HG03097 (cell line): ENCODE measurements around the gene AQP12B.

Experiments used
- ATAC-seq: cut with Tn5 transposase; IDR thresholded peaks from one replicate; pipeline ENCODE4 v1.9.1; 2021; ENCODE audit not compliant: unreplicated experiment, low FRiP score

AQP12B gene

DNA sequence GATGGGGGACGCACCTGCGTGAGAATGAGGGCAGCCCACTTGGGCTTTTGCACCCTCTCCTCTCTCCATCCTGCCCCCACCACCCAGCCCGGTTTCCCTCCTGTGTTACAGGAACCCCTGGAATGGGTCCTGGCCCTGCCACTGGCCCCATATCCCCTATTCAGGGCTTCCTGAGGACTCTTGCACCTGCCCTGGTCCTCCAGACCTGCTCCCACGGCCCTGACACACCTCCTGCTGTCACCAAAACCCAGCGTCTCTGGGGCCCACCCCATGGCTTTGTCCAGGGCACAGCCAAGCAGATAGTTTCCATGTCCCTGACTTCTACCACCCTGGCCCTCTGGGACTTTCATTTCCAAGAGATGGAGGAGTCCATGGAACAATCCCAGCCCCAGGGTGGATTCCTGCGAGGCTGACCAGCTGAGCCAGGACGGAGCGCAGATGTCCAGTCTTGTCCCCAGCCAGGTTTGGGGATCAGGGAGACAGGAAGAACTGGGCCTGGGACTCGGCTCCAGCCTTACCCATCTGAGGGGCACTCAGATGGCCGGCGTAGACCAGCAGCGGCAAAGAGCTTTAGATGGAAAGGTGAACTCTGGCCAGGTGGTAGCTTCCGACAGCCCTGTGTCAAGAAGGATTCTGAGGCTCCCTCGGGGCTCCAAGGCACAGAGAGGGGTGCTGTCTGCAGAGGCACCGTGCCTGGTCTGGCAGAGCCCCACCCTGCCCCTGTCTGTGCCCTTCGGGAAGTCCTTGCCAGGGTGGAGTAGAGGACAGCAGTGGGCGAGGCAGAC, 45.4 kb downstream of the AQP12B start:
- no peak for ATAC-seq

DNA sequence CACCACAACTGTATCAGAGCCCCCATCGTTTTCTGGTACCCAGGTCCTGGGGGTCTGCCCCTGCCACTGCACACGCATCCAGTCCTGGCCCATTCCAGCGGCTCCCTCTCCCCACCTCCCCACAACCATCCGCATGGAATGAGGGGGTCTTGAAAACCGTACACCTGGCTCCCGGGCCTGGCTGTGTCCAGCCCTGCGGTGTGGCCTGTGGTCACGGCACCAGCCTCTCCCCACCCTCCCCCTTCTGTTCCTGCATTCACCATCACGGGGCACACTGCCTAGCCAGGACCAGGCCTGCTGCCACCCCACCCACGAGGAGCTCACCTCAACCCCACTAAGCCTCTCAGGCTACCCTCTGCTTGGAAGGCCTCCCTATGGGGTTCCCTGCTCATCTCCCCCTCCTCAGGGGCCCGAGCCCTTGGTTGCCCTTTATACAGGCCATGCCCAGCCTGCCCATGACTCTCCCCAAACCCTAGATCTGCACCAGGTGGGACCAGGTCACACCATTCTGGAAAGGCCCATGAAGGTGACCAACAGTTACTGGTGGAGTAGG, 46.0 kb downstream of the AQP12B start:
- no peak for ATAC-seq

DNA sequence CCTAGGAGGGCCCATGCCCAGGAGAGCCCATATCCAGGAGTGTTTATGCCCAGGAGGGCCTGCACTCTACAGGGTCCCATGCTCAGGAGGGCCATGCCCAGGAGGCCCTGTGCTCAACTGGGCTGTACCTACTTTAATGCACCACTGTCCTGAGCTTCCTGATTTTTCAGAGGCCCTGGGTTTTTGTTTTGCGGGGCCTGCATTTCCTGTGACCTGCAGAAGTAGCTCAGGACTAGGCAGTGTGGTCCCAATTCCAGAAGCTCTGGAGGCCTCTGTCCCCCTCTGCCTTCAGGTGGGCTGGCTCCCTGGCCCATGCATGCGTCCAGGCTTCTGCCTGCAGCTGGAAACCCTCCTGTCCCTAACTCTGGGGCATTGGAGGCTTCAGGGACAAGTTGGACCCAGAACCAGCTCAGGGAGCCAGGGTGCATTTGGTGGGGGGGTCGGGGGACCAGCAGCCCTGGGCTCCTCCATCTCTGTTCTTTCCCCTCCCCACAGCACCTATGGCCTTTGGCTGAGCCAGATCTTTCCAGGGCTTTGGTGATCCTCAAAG, 46.6 kb downstream of the AQP12B start:
- no peak for ATAC-seq

DNA sequence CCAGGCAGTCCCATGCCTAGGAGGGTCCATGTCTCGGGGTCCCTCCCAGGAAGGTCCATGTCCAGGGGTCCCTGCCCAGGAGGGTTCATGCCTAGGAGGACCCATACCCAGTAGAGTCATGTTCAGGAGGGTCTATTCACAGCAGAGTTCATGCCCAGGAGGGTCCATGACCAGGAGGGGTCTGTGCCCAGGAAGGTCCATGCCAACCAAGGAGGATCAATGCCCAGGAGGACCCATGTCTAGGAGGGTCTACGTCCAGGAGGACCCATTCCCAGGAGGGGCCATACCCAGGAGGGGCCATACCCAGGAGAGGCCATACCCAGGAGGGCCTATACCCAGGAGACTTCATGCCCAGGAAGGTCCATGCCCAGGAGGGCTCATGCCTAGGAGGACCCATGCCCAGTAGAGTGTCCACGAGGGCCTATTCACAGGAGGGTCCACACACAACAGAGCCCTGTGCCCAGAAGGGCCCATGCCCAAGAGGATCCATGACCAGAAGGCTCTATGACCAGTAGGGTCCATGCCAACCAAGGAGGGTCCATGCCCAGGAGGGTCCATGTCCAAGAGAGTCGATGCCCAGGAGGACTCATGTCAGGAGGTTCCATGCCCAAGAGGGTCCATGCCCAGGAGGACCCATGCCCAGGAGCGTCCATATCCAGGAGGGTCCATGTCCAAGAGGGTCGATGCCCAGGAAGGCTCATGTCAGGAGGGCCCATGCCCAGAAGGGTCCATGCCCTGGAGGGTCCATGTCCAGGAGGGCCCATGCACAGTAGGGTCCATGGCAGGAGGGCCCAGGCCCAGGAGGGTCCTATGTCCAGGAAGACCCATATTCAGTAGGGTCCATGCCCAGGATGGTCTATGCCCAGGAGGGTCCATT, 47.3 kb downstream of the AQP12B start:
- ATAC-seq = no peak

DNA sequence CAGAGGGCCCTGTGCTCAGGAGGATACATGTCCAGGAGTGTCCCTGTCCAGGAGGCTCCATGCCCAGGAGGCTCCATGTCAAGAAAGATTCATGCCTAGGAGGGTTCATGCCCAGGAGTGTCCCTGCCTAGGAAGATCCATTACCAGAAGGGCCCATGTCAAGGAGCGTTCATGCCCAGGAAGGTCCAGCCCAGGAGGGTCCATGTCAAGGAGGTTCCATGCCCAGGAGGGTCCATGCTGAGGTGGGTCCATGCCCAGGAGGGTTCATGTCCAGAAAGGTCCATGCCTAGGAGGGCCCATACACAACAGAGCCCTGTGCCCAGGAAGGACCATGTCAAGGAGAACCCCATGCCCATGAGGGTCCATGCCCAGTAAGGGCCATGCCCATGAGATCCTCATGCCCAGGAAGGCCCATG, 50.4 kb downstream of the AQP12B start:
- no peak for ATAC-seq

DNA sequence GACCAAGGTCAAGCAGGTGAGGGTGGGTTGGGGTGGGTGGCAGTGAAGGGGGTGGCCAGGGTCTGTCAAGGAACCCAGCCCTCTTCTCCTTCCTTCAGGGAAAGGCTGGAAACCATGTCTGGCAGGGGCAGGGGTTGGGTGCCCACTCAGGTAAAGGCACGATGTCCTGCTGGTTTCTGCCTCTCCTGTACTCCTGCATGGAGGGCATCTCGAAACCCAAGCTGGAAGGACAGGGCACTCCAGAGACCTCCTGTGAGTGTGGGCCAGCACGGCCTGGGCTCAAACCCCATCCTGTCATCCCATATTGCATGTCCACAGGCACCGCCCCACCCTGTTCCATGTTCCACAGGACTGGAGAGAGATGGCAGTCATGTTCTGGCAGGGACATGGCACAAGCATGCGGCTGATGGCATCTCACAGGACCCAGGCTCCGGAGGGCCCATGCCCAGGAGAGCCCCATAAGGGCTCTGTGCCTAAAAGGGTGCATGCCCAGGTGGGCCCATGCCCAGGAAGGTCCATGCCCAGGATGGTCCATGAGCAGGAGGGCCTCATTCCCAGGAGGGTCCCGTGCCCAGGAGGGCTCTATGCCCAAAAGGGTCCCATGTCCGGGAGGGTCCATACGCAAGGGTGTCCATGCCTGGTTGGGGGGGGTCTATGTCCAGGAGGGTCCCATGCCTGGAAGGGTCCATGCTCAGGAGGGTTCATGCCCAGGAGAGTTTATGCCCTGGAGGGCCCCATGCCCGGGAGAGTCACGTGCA, 51.0 kb downstream of the AQP12B start:
- no peak for ATAC-seq

DNA sequence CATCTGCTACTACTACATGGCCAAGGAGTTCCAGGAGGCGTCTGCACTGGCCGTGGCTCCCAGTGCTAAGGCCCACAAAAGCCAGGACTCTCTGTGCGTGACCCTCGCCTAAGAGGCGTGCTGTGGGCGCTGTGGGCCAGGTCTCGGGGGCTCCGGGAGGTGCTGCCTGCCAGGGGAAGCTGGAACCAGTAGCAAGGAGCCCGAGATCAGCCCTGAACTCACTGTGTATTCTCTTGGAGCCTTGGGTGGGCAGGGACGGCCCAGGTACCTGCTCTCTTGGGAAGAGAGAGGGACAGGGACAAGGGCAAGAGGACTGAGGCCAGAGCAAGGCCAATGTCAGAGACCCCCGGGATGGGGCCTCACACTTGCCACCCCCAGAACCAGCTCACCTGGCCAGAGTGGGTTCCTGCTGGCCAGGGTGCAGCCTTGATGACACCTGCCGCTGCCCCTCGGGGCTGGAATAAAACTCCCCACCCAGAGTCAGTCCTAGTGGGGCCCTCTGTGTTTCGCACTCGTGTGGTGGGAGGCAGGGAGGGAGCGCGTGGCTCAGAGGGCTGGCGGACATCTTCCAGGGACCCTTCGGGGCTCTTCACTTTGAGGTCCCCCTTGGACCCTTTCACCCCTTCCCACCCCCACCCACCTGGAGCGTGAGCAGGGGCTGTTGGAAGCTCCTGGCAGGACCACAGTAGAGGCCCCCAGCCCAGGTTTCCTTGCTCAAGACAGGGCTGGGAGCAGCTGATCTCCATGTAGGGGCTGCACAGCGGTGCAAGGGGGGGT, 51.7 kb downstream of the AQP12B start:
- no peak for ATAC-seq

DNA sequence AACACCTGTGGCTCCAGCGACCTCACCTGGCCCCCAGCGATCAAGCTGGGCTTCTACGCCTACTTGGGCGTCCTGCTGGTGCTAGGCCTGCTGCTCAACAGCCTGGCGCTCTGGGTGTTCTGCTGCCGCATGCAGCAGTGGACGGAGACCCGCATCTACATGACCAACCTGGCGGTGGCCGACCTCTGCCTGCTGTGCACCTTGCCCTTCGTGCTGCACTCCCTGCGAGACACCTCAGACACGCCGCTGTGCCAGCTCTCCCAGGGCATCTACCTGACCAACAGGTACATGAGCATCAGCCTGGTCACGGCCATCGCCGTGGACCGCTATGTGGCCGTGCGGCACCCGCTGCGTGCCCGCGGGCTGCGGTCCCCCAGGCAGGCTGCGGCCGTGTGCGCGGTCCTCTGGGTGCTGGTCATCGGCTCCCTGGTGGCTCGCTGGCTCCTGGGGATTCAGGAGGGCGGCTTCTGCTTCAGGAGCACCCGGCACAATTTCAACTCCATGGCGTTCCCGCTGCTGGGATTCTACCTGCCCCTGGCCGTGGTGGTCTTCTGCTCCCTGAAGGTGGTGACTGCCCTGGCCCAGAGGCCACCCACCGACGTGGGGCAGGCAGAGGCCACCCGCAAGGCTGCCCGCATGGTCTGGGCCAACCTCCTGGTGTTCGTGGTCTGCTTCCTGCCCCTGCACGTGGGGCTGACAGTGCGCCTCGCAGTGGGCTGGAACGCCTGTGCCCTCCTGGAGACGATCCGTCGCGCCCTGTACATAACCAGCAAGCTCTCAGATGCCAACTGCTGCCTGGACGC, 52.5 kb downstream of the AQP12B start:
- no peak for ATAC-seq

DNA sequence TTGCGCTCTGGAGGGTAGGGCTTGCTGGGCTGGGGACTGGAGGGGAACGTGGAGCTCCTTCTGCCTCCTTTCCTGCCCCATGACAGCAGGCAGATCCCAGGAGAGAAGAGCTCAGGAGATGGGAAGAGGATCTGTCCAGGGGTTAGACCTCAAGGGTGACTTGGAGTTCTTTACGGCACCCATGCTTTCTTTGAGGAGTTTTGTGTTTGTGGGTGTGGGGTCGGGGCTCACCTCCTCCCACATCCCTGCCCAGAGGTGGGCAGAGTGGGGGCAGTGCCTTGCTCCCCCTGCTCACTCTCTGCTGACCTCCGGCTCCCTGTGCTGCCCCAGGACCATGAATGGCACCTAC, 53.1 kb downstream of the AQP12B start:
- no peak for ATAC-seq

DNA sequence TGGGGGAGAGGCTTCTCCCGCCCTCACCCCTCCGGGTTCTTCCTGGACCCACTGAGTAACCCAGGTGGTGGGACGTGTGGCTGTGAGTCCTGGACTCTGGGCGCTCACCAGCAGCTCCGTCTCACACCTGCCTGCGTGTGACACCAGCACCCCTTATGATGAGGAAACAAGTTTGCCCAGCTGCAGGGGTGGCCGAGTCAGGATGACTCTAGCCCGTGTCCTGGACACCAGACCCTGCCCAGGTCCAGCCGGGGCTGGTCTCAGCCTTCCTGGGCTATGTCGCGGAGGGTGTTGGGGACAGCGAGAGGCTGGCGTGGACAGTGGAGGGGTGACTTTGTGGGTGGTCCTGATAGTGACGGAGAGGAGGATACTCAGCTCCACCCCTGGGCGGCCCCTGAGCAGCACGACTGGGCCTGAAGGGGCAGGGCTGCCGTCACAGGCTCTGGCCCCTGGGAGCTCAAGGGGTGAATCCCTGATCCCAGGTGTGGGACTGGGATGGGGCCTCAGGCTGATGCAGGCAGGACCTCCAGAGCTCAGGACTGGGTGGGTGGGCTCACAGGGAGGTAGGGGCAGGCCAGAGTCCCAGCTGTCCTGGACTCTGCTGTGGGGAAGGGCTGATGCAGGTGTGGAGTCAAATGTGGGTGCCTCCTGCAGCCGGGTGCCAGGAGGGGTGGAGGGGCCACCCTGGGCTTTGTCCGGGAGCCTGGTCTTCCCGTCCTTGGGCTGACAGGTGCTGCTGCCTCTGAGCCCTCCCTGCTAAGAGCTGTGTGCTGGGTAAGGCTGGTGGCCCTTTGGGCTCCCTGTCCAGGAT, 53.7 kb downstream of the AQP12B start:
- no peak for ATAC-seq

DNA sequence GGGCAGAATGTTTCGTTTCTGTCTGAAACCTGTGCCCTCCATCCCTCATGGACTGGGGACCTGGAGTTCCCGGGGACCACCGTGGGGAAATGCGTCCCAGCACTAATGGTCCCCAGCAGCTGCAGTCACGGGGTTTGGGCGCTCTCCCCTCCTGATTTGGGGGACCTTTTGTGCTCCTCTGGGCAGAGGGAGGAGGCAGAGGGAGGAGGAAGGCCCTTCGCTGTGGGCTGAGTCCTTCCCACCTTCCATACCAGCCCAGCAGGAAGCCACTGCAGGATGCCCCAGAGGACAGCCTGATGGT, 54.2 kb downstream of the AQP12B start:
- no peak for ATAC-seq

DNA sequence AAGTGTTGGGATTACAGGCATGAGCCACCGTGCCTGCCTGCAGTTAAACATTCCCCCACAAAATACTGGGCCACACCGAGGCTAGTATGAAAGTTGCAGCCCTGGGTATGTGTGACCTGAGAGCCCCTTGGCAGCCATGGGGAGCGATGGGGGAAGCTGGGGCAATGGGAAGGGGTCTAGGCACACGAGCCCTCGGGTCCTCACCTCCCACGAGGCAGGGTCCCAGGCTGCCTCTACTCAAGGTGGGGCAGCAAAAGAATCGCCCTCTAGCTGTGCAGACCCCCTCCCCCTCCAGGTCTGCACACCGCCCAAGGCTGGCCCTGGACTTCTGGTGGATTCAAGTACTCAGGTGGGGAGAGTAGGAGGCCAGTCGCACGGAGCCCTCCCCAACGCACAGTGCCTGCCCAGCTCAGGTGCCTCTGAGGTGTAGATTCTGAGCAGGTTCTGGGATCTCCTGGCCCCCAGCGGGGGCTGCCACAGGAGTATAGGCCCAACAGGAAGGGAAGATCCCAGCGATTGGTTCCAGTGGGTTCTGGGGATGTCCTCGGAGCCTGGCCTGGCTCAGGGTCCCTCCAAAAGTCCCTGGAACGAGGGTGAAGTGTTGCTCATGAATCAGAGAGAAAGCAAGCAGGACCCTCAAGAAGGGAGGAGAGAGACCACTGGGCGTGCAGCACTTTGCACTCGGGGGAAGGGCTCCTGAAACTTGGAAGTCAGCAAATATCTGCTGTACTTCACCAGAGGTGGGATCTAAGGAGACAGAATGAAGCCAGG, 54.8 kb downstream of the AQP12B start:
- ATAC-seq = no peak

DNA sequence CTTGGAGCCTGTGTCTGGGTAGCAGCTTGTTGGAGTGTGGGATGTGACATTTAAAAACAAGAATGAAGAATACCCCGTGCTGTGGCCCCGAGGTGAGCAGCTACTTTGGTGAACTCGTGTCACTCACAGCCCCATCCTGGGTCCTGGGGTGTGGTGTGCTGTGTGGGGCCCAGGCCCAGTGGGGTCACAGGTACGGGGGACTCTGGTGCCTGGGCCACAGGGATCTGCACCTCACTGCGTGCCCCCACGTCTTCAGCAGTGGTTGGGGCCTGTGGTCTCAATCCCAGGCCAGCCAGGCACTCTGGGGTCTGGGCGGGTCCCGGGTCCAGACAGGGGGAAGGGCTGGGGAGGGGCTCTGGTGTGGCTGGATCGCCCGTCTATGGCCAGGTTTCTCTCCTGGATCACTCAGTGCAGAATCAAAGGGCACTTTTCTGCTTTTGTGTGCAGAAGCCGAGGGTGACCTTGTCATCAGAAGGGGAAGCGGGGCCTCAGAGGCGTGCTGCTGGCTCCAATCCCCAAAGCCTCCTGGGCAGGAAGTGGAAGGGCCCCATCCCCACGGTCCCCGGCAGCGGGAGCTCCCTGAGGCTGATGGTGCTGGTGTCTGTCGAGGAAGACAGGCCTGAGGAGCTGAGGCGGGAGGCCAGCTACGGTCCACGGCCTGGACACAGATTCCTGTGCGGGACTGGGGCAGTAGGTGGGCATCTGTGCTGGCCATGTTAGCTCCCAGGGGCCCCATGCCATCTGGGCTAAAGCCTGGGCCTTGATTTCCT, 56.0 kb downstream of the AQP12B start:
- ATAC-seq = no peak
